Uterus (tissue), 2 donors: ENCODE data around the gene XPC.

Experiments
- POLR2A ChIP-seq, 2 donors: fragments of 450-650 bp; IDR thresholded peaks; one replicate each; pipeline ENCODE4 v1.6.1; 2016; ENCODE audit warnings: antibody characterized with exemption in 2 of 2, mild to moderate bottlenecking in 1 of 2, moderate library complexity in 1 of 2
- TF ChIP-seq, protein P1 (sequence below), 4 experiments: fragments of 200-600 bp in 2 of 4; fragments of 450-650 bp in 2 of 4; sonication (generic) in 2 of 4; IDR thresholded peaks; one replicate each; pipeline ENCODE4 v1.5.1; 2016 to 2019; ENCODE audit warnings: antibody characterized with exemption in 4 of 4, mild to moderate bottlenecking in 2 of 4, moderate library complexity in 1 of 4

- TF ChIP-seq, protein P1, sequence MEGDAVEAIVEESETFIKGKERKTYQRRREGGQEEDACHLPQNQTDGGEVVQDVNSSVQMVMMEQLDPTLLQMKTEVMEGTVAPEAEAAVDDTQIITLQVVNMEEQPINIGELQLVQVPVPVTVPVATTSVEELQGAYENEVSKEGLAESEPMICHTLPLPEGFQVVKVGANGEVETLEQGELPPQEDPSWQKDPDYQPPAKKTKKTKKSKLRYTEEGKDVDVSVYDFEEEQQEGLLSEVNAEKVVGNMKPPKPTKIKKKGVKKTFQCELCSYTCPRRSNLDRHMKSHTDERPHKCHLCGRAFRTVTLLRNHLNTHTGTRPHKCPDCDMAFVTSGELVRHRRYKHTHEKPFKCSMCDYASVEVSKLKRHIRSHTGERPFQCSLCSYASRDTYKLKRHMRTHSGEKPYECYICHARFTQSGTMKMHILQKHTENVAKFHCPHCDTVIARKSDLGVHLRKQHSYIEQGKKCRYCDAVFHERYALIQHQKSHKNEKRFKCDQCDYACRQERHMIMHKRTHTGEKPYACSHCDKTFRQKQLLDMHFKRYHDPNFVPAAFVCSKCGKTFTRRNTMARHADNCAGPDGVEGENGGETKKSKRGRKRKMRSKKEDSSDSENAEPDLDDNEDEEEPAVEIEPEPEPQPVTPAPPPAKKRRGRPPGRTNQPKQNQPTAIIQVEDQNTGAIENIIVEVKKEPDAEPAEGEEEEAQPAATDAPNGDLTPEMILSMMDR (IDR thresholded peaks at IDR 0.05), result no peak
- TF ChIP-seq POLR2A (IDR thresholded peaks at IDR 0.05), result no peak
These were observed 44.5 kb downstream of the XPC start for GRCh38 chr3:14133876-14134275.
